GM12891 (cell line): ENCODE data around the gene PDGFD.

ENCODE experiments used
- PAX5 ChIP-seq: IDR thresholded peaks from 2 replicates; pipeline ENCODE4 v1.6.1; 2011; ENCODE audit warnings: low read length, moderate library complexity, mild to moderate bottlenecking; ENCODE audit not compliant: insufficient read depth, severe bottlenecking
- POLR2A ChIP-seq: IDR thresholded peaks from 2 replicates; pipeline ENCODE4 v1.6.1; 2011; ENCODE audit warnings: low read depth, low read length, control low read depth
- POLR2AphosphoS5 ChIP-seq: IDR thresholded peaks from 2 replicates; pipeline ENCODE4 v1.6.1; 2011; ENCODE audit warnings: low read depth, low read length, control low read depth
- POU2F2 ChIP-seq: IDR thresholded peaks from 2 replicates; pipeline ENCODE4 v1.6.1; 2011; ENCODE audit warnings: low read depth, mild to moderate bottlenecking, control low read depth, low read length, moderate library complexity
- SPI1 ChIP-seq: IDR thresholded peaks from 2 replicates; pipeline ENCODE4 v1.6.1; 2011; ENCODE audit warnings: low read depth, low read length, control low read depth
- TAF1 ChIP-seq: IDR thresholded peaks from 2 replicates; pipeline ENCODE4 v1.6.1; 2011; ENCODE audit warnings: low read depth, low read length, control low read depth

DNA sequence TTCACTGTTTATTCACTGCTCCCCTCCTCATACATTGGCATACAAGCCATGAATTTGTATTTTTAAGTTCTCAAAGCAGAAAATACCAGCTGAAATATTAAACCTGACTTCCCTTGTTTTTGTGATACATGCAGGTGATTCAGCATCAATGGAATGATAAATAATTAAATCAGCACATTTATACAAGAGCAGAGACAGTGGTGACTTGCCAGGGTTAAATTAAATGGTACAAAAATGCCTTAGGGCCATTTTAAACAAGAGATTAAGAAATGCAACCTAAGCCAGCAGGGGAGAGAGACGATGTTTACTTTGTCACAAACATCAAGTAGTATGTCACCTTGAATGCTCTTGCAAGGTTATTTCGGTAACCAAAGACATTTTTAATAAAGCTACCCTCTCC lies 223.4 kb downstream of the PDGFD start:
- no peak for TF ChIP-seq POLR2A
- TF ChIP-seq TAF1 = no peak
- TF ChIP-seq POLR2AphosphoS5 = no peak
- TF ChIP-seq SPI1 = no peak
- TF ChIP-seq POU2F2 = no peak
- TF ChIP-seq PAX5 = no peak
